Thoracic aorta (tissue), 2 donors: ENCODE results near the gene GPC6. TPM values are rescaled to one million over a fixed set of nuclear protein-coding genes. Genes with fewer than 3 reads are reported as not detected.

Experiments
- ATAC-seq: fragments of 150-250 bp; one replicate; pipeline ENCODE4 v1.8.0; 2017; ENCODE audit warnings: low read depth; ENCODE audit not compliant: insufficient number of reproducible peaks, low FRiP score
- DNase-seq: peaks from one replicate; pipeline ENCODE4 v3.0.0-alpha.2; 2020; ENCODE audit warnings: low spot score
- H3K27ac ChIP-seq, 2 donors: fragments of 200-600 bp; sonication (generic); 1 replicate in 1 of 2; 2 replicates in 1 of 2; pipeline ENCODE4 v1.5.1; 2016; ENCODE audit warnings: mild to moderate bottlenecking in 2 of 2, moderate library complexity in 2 of 2
- H3K27me3 ChIP-seq: fragments of 200-600 bp; sonication (generic); replicated peaks from 2 replicates; pipeline ENCODE4 v1.6.0; 2016; ENCODE audit warnings: mild to moderate bottlenecking; ENCODE audit not compliant: insufficient read depth
- H3K36me3 ChIP-seq: fragments of 200-600 bp; sonication (generic); one replicate; pipeline ENCODE4 v1.5.1; 2016
- H3K4me1 ChIP-seq, 2 donors: fragments of 200-600 bp; sonication (generic); 1 replicate in 1 of 2; 2 replicates in 1 of 2; pipeline versions ENCODE4 v1.5.1 to v1.6.0; 2016; ENCODE audit warnings: low read depth in 2 of 2, mild to moderate bottlenecking in 1 of 2; ENCODE audit not compliant: control insufficient read depth in 1 of 2
- H3K4me3 ChIP-seq: fragments of 200-600 bp; sonication (generic); 2 replicates; pipeline ENCODE4 v1.5.1; 2016; ENCODE audit warnings: mild to moderate bottlenecking
- H3K9me3 ChIP-seq: fragments of 200-600 bp; sonication (generic); 2 replicates; pipeline ENCODE4 v1.5.1; 2016
- total RNA-seq, 2 donors: library from RNA; depleted of rRNA; stranded (reverse); fragments of >200 nt; gene quantifications; one replicate each; pipeline versions ENCODE4 v1.1.0 to v1.2.3, GENCODE V29; 2016
- TF ChIP-seq, protein P1 (sequence below): fragments of 200-600 bp; sonication (generic); IDR thresholded peaks from one replicate; pipeline ENCODE4 v1.5.1; 2019; ENCODE audit warnings: antibody characterized with exemption

Gene GPC6
- total RNA-seq, 2 donors from 2014 or later = 34.9 to 56.4 TPM

GRCh38 chr13:93789058-93789457 is 562.5 kb downstream of the GPC6 start:
- DNase-seq (no peak), ATAC-seq (no peak)
- Histone ChIP-seq H3K4me1 (no peaks in the 10 kb centered on the region), H3K27me3 (no peaks in the 10 kb centered on the region), H3K4me3 (no peak overlapping the region), H3K27ac (no peak overlapping the region), H3K9me3 (no peaks in the 10 kb centered on the region), H3K36me3 (no peaks in the 10 kb centered on the region)
- TF ChIP-seq, protein P1, sequence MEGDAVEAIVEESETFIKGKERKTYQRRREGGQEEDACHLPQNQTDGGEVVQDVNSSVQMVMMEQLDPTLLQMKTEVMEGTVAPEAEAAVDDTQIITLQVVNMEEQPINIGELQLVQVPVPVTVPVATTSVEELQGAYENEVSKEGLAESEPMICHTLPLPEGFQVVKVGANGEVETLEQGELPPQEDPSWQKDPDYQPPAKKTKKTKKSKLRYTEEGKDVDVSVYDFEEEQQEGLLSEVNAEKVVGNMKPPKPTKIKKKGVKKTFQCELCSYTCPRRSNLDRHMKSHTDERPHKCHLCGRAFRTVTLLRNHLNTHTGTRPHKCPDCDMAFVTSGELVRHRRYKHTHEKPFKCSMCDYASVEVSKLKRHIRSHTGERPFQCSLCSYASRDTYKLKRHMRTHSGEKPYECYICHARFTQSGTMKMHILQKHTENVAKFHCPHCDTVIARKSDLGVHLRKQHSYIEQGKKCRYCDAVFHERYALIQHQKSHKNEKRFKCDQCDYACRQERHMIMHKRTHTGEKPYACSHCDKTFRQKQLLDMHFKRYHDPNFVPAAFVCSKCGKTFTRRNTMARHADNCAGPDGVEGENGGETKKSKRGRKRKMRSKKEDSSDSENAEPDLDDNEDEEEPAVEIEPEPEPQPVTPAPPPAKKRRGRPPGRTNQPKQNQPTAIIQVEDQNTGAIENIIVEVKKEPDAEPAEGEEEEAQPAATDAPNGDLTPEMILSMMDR = no peak

GRCh38 chr13:93794197-93794885 is 567.7 kb downstream of the GPC6 start:
- TF ChIP-seq, protein P1 = no peak

DNA sequence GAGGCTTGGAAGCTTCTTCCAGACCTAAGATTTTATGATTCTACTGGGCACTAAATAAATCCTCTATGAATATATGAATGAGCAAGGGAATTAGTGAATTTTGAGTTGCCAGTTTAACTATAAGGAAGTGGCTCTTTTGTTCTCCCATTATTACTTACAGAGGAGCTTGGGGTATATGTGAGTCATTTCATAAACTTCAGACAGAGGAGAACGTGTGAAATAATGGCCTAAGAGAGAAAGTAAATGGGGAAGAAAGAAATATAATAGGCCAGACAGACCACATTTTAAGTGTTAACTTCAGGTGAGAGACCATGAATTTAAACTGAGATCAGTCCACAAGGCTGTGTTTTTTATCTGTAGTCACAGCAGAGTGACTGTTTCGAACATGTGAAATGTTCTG is 570.9 kb downstream of the GPC6 start:
- H3K4me3 ChIP-seq = no peak overlapping the region
- H3K4me1 ChIP-seq = no peaks in the 10 kb centered on the region
- TF ChIP-seq, protein P1 = no peak
- no peaks in the 10 kb centered on the region for H3K27me3 ChIP-seq
- ATAC-seq = no peak
- H3K27ac ChIP-seq = no peak overlapping the region
- no peaks in the 10 kb centered on the region for H3K36me3 ChIP-seq
- no peak for DNase-seq
- no peaks in the 10 kb centered on the region for H3K9me3 ChIP-seq

More at GRCh38 chr13:93794197-93794885, 567.7 kb downstream of the GPC6 start:
- H3K4me3 ChIP-seq = no peak overlapping the region
- no peak overlapping the region for H3K27ac ChIP-seq
- H3K4me1 ChIP-seq = no peaks in the 10 kb centered on the region
- H3K27me3 ChIP-seq = no peaks in the 10 kb centered on the region
- ATAC-seq (no peak), DNase-seq (no peak)
- no peaks in the 10 kb centered on the region for H3K9me3 ChIP-seq
- H3K36me3 ChIP-seq = no peaks in the 10 kb centered on the region

DNA sequence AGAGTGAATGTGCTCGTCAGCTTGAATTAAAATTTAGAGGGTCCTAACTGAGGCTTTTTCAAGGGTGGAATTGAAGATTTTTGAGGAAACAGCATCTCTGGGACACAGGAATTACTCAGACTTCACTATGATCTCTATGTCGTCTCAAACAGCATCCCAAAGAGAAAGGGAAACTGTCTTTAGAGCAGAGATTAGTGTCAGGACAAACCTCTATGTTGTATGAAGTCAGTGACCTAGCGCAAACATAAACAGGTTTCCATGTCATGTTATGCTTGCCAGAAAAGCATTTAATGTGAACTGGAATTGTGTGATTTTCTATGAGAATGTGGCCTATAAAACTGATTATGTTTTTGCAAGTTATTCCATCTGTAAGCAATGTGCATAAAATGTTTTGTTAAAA is 573.7 kb downstream of the GPC6 start:
- no peak for ATAC-seq
- H3K4me1 ChIP-seq = no peaks in the 10 kb centered on the region
- no peak for DNase-seq
- H3K27ac ChIP-seq = no peak overlapping the region
- no peak overlapping the region for H3K4me3 ChIP-seq
- TF ChIP-seq, protein P1 = no peak
- H3K9me3 ChIP-seq = no peaks in the 10 kb centered on the region
- H3K36me3 ChIP-seq = no peaks in the 10 kb centered on the region
- no peaks in the 10 kb centered on the region for H3K27me3 ChIP-seq

GRCh38 chr13:93805736-93806135 is 579.1 kb downstream of the GPC6 start:
- no peaks in the 10 kb centered on the region for H3K27me3 ChIP-seq
- ATAC-seq = no peak
- no peaks in the 10 kb centered on the region for H3K9me3 ChIP-seq
- DNase-seq = no peak
- TF ChIP-seq, protein P1 = no peak
- no peak overlapping the region for H3K4me3 ChIP-seq
- no peaks in the 10 kb centered on the region for H3K36me3 ChIP-seq
- H3K4me1 ChIP-seq = peaks cover 0 to 6% of the 10 kb centered on the region in 2 donors
- no peak overlapping the region for H3K27ac ChIP-seq
